ENCODE measurements around the gene PHLDB2.

The PHLDB2 gene

DNA sequence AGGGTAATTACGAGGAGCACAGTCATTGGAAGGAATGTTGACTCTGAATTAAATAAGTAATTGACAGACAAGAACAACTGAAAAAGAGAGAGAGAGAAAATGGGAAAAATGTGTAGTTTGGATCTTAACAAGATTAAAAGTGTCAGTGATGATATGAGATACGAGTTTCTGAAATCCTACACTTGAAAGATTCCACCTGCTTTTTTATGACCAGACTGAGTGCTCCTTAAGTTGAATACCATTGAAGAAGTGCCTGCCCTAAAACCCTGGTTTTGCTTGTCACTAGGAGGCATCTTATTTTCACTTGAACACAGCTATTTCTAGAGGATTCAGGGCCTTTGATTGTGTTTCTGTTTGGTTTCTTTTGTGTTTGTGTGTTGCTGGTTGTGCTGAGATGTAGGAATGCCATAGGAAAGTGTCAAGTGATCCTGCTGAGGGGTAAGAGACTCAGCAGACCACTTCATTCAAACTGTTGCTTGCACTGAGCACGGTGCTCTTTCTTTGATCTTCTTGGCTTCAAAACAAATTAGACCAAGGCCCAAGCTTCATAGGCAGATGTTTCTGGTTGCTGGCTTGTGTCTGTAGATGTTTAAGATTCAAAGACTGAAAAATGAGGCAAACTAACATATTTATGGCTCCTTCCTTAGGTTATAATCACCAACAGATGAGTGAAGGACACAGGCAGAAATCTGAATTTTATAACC lies 102.5 kb downstream of the PHLDB2 start:
- no peak for DNase-seq (ENCODE audit: low read depth in 2 of 2)

DNA sequence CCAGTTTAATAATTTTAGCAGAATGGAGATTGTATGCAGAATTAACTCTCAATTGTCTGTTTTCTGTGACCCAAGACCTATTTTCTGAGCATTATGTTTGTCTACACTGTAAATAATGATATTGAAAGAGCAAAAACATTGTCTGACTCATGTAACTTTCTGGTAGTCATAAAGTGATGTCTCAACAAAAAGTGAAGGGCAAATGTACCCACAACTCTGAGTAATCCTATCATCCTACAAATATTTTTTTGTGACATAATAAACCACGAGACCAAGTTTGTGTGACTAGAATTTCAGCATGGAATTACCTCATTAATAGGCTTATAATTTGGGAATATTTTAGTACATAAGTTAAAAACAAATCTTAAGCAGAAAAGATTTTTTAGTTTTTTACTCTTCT lies 104.4 kb downstream of the PHLDB2 start:
- no peak for DNase-seq (ENCODE audit: low read depth in 2 of 2)

DNA sequence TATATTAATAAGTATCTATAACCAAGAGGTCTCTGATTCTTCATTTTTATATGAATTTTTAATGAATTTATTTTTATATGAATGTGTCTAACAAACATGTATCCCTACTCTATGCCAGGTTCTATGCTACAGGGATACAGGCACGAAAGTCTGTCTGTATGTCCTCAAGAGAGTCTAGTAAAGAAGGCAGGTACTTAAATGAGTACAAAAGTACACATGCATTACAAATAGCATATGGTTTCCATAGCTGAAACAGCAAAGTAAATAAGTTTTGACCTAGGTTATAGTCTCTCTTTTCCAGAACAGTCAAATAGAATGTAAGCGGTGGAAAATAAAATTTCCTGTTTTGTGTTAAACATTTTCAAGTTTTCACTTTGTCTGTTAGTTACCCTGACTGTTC lies 106.4 kb downstream of the PHLDB2 start:
- DNase-seq (ENCODE audit: low read depth in 2 of 2): no peak

DNA sequence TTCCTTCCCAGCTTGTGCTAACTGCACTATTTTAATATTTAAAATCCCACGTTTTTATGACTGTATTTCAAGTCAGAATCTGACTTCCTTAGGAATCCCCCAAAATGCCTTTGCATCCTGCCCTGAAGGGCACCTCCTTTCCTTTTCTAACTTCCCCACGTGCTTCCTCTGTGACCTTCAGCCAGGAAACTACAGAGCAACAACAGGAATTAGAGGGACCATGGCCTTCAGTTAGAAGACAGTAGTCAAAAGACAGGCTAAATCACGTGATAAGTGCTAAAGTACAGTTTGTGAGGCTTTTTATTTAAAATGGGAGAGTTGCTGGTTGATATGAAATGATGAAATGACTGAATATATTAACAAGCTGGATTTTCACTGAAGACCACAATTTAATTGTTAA lies 108.0 kb downstream of the PHLDB2 start:
- no peak for DNase-seq (ENCODE audit: low read depth in 2 of 2)

DNA sequence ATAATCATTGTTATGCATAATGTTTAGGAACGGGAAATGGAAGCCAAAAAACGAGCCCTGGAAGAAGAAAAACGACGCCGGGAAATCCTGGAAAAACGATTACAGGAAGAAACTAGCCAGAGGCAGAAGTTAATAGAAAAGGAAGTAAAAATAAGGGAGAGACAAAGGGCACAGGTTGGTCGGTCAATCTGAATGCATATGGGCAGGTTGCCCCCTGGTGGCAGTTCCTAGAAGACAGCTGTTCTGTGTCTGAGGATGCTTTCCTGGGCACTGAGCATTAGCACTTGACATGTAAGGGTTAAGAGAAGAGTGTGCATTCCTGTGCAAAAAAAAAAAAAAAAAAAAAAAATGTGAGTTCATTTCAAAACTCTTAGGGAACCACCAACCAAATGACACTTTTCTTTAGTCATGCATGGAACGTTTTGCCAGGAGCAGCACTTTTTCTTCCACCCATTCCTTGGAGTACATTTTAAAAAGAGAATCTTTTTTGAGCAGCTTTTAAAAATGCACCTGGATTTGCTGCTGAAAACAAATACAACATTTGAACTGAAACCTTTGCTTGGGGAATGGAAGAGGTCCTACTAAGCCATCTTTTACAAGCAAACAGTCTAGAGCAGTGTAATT lies 108.7 kb downstream of the PHLDB2 start:
- peak; percentile 70 to 79 for DNase-seq (ENCODE audit: low read depth in 2 of 2)

DNA sequence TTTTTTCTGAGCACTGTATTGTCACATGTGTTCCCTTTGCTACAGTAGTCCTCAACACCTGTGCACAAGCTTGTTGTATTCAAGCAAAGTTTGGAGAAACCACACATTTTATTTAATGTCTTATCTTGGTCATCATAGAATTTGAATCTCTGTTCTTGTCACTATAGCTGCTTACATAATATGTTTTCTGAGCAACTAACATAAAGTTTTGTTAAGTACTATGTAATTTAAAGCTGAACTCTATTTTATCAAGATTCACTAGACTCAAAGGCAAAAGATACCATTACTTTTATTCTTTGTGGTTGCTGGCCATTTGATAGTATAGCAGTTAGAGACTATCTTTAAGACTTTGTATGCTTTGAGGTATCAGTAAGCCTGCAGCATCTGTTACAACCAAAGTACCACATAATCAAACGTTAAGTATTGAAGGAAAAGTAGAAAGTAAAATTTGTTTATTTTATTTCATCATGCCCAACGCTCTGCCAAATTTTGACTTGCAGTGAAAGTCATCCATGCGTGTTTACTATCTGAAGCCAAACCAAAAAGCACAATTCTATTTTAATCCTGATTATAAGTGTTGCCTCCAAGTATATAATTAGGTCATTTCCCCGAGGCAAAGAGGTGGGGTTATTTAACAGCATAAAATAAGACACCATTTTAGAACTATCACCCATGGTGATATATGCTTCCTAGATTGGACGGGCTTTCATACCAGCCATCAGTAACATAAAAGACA lies 109.4 kb downstream of the PHLDB2 start:
- no peak for DNase-seq (ENCODE audit: low read depth in 2 of 2)

GRCh38 chr3:111970376-111970775 lies 111.3 kb downstream of the PHLDB2 start:
- no peak for DNase-seq (ENCODE audit: low read depth in 2 of 2)

- DNase-seq (ENCODE audit: low read depth in 2 of 2): no peak
Observed at GRCh38 chr3:111971533-111972130, 112.6 kb downstream of the PHLDB2 start.

- DNase-seq (ENCODE audit: low read depth in 2 of 2): no peak
Observed at GRCh38 chr3:111972891-111973290, 113.8 kb downstream of the PHLDB2 start.

DNA sequence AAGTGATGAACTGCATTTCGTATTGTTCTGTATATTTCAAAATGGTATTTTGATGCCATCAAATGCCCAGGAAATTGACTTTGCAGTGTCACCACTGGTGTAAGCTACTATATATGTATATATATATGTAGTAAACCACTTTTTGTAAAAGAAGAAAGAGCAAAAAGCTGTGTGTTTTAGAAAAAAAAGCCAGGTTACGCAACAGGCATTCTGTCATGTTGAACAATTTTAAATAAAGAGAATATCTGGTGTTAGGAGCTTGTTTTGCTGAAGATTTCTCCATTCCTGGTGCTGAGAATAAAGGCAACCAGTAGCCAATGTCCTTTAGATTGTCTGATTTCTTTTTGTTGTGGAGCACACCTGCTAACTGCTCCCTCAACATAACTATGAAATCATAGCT lies 116.1 kb downstream of the PHLDB2 start:
- DNase-seq (ENCODE audit: low read depth in 2 of 2): no peak

GRCh38 chr3:111976254-111976653 lies 117.2 kb downstream of the PHLDB2 start:
- DNase-seq (ENCODE audit: low read depth in 2 of 2): no peak

DNA sequence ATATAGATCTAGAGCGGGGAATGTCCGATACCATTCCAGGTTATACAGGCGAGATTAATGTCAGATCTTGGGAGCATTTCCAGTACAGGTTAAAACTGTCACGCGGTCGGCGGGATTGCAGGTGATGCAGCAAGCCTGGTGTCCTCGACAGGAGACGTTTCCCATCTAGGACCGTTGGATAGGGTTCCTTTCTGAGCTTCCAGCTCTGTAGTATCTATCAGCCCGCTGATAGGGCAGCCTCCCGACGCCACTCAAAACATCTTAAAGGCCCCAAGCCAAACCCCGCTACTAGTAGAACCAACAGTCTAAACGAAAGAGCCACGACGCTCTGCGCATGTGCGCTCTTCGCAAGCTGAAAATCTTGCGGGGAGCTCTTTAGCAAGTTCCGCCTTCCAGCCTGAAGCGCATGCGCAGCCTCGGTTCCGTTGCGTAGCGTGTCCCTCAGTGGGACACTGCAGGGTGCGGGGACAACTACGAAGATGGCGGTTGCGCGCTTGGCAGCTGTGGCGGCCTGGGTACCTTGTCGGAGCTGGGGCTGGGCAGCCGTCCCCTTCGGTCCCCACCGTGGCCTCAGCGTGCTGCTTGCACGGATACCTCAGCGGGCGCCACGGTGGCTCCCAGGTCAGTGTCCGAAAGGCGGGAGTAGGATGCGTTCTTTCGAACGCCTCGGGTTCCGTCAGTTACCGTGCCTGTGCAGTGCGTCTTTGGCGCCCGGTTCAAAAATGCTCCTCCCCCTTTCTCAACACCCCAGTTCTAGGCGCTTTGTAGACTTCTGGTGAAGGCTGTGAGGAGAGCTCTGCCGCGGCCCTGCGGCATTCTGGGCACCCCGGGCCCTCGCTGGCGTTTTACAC lies 119.7 kb downstream of the PHLDB2 start, which contains the start of gene ABHD10:
TSS of gene ABHD10 (plus strand) at position 444 of the 851 bp plus-strand sequence. CDS start at position 480, 36 bp downstream.
- DNase-seq (ENCODE audit: low read depth in 2 of 2): peak; percentile 96

DNA sequence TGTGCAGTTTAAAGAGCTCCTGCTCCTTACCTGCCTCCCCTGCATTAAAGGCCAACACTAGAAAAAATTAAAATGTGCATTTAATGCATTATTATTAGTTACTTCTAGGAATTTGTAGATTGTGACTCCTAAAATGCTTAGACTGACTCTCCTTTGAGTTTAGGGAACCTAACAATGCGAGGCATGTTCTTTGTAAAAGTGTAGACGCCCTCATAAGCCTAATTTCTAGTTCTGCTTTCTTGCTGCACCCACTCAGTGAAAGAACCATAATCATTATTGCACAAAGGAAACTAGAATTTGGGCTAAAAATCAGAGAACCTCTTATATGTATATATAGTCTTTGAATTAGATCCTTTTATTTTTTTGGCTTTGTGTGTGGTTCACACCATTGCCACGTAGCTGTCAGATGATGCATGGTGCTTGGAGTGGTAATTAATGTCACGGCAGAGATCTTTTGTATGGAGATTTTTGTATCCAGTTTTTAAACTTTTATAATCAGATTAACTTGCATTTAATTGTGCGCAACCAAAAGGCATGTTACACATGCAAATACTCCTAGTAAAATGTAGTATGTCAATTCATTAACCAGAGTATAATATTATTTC lies 120.5 kb downstream of the PHLDB2 start:
- DNase-seq (ENCODE audit: low read depth in 2 of 2): no peak

- peak; percentile 35 to 40 for DNase-seq (ENCODE audit: low read depth in 2 of 2)
Observed at GRCh38 chr3:111980716-111981456, 121.8 kb downstream of the PHLDB2 start.

GRCh38 chr3:111981457-111981763 lies 122.3 kb downstream of the PHLDB2 start:
- DNase-seq (ENCODE audit: low read depth in 2 of 2): no peak

DNA sequence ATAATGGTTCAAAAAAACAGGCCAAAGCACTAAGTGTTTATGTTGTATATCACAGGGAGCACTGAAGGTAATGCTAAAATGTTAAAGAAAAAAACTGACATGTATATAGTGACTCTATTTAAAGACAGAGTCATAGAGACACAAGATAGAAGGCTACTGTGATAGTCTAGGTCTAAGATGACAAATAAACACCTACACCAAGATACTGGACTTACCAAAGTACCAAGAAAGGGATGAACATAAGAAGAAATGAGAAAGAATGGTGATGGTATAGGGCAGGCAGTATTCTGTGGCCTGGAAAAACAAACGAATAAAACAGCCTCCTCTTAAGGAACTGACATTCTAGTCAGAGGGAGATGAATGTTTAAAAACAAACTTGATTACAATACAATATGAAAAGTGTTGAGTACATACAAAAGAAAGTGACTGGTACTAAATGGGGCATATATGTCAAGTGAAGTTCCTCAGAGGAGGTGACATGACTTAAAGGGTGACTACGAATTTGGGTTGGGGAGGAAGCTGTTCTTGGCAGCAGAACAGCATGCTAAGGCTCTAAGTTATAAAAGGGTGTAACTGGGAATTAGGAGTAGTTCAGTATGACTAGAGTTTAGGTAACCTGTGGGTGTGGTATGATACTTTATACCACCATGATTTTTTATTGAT lies 125.7 kb downstream of the PHLDB2 start:
- DNase-seq (ENCODE audit: low read depth in 2 of 2): no peak

- DNase-seq (ENCODE audit: low read depth in 2 of 2): no peak
Observed at GRCh38 chr3:111986800-111987199, 127.7 kb downstream of the PHLDB2 start.

- DNase-seq (ENCODE audit: low read depth in 2 of 2): no peak
Observed at GRCh38 chr3:111989061-111989678, 130.1 kb downstream of the PHLDB2 start.

DNA sequence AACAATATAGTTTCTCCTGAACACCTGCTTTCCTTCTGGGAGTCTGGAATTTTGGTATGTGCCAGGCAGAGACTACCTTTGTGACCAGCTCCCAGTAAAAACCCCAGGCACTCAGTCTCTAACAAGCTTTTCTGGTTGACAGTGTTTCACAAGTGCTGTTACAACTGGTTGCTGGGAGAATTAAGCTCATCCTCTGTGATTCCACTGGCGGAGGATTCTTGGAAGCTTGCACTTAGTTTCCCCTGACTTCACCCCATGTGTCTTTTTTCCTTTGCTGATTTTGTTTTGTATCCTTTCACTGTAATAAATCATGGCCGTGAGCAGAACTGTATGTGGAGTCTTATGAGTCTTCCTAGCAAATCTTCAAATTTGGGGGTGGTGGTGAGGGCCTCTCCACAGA lies 134.0 kb downstream of the PHLDB2 start:
- DNase-seq (ENCODE audit: low read depth in 2 of 2): no peak
